SKM-1 treated with dmso at 0.1 percent for 144 hours (cell line): ENCODE measurements around the gene MICALL1.

ENCODE experiments used
- DNase-seq: peaks from one replicate; lab custom pipeline; 2025; ENCODE audit not compliant: unreplicated experiment; lab: John Stamatoyannopoulos, UW

MICALL1 gene

GRCh38 chr22:37982938-37983859 lies 77.1 kb downstream of the MICALL1 start:
- DNase-seq, result no peak

- DNase-seq, result no peak
Observed at GRCh38 chr22:37983860-37984791, 78.0 kb downstream of the MICALL1 start, which contains the start of gene SOX10. SOX10 (minus strand) TSS chr22:37984555; CDS start chr22:37983784, 771 bp downstream.

GRCh38 chr22:37985050-37985585 lies 79.0 kb downstream of the MICALL1 start:
- no peak for DNase-seq

GRCh38 chr22:37985751-37986281 lies 79.7 kb downstream of the MICALL1 start:
- no peak for DNase-seq

- no peak for DNase-seq
Observed at GRCh38 chr22:37986371-37986770, 80.3 kb downstream of the MICALL1 start.

- DNase-seq, result no peak
Observed at GRCh38 chr22:37989146-37990045, 83.3 kb downstream of the MICALL1 start.

- DNase-seq, result no peak
Observed at GRCh38 chr22:37990301-37990700, 84.2 kb downstream of the MICALL1 start.

- DNase-seq, result no peak
Observed at GRCh38 chr22:37990862-37991261, 84.8 kb downstream of the MICALL1 start.

- DNase-seq, result no peak
Observed at GRCh38 chr22:37991731-37992442, 85.8 kb downstream of the MICALL1 start.
